ENCODE results near the gene ACYP2.
"Not testable (repeated sequence)": the region's sequence is repeated elsewhere in the genome, so short reads cannot be mapped to it uniquely, and the experiment has no call there.

ACYP2 gene

DNA sequence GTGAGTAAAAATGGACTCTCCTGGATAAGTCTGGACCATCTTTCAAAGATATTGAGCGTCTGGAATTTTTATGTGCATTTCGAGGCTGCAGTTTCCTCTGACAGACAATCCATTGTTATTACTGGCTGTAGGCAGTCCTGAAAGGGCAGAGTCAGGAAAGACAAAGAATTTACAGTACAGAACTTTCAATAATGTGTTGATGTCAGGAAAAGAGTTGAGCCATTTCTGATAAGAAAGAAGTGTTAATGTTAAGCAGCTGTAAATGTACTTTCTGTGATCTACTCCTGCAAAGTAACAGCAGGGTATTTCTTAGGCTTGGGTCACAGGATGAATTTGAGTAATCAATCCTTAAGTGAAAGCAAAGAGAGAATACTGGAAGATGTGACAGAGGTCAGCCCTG, 110.8 kb downstream of the ACYP2 start:
- no peak for DNase-seq (ENCODE audit: low spot score)

DNA sequence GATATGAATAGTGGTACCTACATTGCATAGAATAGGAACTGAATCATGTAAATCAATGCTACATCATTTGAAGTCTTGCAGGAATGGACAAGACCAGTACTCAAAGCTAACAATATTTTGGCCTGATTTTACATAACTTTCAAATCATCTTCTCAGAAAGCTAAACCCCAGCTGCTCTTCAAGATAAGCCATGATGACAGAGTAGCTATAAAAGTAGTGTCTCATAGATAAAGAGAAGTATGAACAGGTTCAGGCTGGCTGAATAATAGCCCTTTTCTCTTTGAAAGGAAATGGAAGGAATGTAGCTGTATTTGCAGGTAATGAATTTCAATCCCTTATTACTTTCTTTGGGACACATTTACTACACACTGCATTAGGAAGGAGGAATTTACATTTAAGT, 112.4 kb downstream of the ACYP2 start:
- no peak for DNase-seq (ENCODE audit: low spot score)

DNA sequence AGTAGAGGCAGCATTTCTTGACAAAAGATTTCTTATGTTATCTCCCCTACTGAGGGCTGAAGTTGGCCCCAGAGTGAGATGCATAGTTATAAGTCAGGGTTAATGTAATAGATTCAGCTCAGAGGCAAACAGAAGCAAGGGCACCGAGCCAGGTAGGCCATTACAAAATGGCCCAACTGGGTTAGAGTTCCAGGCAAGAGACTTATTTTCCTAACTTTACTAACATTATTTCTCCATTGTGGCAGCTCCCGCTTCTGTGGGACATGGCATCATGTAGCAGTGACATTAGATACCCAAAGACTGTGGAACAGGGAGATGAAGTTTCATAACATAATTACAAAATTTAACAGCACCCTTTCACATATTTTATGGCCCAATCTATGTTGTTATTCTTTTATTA, 113.5 kb downstream of the ACYP2 start:
- no peak for DNase-seq (ENCODE audit: low spot score)

DNA sequence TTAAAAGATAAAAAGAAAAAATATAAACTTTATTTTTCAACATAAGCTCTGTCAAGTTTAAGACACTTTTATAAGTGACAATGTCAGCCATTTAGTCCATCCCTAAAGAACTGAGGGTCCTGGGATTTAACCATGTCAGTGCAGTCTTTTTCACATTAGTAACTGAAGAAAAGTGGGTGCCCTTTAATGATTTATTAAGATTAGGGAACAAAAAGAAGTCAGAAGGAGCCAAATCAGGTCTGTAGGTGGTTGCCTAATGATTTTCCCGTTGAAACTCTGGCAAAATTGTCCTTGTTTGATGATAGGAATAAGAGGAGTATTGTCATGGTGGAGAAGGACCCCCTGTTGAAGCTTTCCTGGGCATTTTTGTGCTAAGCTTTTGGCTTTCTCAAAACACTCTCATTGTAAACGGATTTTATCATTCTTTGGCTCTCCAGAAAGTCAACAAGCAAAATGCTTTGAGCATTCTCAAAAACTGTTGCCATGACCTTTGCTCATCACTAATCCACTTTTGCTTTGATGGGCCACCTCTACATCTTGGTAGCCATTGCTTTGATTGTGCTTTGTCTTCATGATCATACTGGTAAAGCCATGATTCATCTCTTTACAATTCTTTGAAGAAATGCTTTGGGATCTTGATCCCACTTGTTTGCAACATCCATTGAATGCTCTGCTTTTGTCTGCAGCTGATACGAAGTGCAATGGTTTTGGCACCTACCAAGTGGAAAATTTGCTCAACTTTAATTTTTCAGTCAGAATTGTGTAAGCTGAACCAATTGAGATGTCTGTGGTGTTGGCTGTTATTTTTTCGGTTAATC, 118.6 kb downstream of the ACYP2 start:
- DNase-seq (ENCODE audit: low spot score): no peak

DNA sequence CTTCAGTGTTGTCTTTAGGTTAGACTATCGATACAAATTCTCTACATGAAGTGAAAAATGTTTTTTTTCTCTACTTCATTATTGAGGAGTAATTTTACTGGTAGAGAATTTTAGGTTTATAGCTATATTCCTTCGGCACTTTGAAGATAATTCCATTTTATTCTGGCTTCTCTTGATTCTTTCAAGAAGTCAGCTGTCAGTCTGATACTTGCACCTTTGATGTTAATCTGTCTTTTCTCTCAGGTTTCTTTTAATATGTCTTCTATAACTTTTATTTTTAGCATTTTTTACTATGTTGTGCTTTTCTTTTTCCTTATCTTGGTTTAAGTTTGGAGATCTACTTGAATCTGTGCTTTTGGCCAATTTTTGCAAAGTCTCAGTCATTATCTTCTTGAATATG, 122.0 kb downstream of the ACYP2 start:
- no peak for DNase-seq (ENCODE audit: low spot score)

DNA sequence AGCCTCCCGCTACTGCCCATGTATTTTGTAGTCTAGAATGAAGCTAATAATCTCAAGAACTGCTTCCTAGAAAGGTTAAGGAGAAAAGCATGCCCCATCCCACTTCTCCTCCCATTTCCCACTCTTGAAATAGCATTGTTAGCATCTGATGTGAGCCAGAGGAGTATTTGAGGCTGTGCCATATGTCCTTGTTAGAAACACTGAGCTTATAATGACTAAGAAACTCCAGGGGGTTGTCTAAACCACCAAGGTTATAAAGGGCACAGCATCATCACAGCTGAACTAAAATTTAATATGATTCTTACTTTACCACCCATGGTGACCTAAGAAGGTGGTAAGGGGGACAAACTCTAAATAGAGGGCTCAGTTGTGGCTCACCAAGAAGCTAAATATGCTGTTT, 124.0 kb downstream of the ACYP2 start:
- DNase-seq (ENCODE audit: low spot score): no peak

DNA sequence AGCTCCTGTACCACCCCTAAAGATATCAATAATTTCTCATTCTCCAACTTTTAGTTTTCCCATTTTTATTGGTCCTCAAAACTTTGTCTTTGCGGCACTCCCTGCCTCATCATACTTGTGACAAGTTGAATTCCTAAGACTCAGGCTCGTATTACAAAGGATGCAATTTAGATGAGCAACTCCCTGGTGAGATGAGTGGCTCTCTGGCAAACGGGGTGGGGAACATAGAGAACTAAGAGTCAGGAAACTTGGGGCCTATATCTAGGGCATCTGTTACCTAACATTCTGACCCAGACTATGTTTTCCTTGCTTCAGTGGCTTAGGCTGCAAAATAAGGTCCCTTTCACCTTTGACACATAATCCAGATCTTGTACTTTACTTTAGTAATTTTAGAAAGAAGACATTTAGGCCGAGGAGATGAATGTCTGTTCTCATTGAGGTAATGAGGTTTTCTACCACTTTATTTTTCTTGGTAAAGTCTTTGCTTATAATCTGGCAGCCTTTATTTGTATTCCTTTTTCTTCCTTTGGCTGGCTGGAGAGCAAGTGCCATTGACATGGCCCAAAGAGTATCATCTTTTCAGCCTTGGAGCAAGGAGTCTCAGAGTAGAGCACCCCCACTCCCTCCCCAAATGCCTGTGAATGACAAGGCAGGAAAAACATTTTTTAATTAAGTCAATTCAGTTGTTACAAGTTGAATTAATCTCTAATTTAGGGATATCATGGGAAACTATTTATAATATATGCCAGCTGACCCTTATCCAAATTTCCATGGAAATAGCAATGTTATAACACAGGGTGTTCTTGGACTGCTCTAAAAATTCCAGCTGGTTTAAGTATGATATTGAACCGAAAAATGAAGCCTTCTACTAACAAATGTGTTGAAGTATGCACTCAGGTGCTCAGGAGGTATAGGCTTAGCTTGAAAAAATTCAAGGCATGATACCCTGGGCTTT, 125.4 kb downstream of the ACYP2 start:
- no peak for DNase-seq (ENCODE audit: low spot score)

DNA sequence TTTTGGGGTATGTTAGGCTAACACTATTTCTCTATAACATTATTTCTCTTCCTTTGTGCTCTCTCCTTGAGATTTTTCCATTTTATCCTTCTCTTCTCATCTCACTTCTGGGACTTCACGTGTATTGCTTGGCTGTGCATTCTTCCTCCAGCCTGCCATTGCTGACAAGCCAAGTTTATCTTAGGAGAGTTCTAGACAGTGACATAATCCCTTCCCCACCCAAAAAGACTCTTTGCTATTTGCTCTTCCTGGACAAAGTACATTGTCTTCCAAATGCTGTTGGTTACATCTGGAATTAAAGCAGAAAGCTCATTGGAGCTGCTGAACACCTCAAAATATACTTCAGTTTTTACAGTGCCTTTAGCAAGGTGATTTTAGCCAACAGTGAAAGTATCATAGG, 131.7 kb downstream of the ACYP2 start:
- DNase-seq (ENCODE audit: low spot score): no peak

DNA sequence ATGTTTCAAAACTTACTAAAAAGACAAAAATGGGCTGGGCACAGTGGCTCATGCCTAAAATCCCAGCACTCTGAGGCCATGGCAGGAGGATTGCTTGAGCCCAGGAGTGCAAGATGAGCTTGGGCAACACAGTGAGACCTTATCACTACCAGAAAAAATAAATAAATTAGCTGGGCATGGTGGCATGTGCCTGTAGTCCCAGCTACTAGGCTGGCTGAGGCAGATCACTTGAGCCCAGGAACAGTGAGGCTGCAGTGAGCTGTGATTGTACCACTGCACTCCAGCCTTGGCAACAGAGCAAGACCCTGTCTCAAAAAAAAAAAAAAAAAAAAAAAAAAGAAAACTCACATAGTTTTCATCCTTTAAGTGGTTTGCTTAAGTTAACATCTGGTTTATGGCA, 134.2 kb downstream of the ACYP2 start:
- no peak for DNase-seq (ENCODE audit: low spot score)

DNA sequence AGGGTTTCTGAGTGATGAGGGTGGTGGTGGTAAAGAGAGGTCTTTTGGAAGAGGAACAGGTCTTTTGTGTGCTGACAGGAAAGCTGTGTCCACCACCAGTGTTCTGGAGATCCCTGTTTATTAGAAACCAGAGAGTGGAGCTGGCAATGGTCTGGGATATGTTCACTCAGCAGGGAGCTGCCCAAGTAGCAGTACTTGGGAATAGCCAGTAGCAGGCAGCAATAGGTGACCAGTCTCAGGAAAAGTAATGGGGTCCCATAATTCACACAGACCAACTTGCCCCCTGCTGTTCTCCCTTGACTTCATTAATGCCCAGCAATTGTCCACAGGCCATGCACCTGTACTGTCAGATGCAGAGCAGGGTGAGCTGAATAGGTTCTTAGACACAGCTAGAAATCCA, 138.8 kb downstream of the ACYP2 start:
- no peak for DNase-seq (ENCODE audit: low spot score)

DNA sequence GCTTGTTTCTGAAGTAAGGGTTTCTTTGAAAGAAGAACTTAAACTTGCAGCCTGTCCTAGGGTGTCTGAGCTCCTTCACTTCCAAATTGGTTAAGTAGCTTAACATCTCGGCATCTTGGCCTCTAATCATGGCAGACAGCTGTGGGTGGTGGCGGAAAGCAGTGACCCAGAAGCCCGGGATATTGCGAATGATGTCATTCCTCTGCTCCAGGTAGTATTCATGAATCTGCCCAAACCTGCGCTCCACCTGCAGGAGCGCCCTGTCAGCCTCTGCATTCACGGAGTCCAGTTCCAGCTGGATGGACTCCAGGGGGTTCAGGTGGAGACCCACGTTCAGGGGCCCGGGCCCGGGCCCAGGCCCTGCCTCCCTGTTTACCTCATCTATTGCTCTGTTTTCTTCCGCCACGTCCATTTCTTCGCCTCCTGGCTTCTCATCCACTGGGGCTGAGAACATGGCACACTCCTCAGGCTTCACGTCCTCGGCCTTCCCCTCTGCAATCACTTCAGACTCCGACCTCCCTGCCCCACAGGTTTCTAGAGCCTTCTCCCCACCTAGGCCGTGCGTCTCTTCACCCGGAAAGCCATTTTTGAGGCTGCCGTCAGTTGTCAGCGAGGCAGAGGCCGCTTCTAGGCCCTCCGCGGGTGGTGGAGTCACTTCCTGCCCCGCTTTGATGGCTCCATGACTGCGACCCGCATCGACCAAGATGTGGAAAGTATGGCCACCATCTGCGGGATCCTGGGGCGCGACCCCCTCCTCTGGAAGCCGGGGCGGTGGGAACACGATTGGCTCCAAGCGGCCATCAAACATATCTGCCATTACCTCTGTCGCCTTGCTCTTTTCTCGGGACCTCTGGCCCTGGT, 140.0 kb downstream of the ACYP2 start:
- DNase-seq (ENCODE audit: low spot score): no peak

DNA sequence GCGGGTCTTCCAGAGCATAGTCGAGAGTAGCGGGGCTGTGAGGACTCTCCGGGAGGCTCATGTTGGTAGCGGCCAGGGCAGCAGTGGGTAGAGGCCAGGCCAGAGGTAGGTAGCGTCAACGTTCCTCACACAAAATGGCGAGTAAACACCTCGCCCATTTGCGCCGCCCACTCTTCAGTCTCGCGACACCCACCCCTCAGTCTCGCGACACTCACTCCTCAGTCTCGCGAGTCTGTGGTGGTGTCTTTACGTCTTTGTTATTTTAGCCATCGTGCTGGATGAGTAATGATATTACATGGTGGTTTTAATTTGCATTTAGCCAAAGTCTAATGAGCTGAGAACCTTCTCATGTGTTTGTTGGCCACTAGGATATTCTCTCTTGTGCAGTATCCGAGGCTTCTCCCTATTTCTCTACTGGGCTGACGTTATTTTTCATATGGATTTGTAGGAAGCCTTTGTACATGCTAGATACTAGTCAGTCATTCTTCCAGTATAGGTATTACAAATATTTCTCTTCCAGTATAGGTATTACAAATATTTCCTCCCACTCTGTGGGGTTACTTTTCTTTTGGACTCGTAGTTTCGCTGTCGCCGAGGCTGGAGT, 140.8 kb downstream of the ACYP2 start, which contains the start of gene TSPYL6:
Gene TSPYL6, minus strand, starts transcription at position 139 of the 604 bp plus-strand sequence. Its CDS starts 78 bp downstream, at position 61.
- DNase-seq (ENCODE audit: low spot score): no peak

DNA sequence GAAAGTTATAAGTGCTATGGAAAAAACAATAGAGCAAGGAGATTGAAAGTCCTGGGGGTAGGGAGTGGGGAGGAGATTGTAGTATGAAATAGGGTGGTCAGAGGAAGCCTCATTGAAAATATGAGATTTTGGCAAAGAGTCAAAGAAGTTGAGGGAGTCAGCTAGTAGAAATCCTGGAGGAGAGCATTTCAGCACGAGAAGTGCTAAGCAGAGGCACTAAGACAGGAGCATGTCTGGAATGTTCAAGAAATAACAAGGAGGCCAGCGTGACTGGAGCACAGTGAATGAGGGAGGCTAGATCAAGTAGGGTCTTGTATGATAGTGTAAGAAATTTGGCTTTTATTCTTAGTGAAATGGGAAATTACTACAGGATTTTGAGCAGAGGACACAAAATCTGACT, 142.8 kb downstream of the ACYP2 start:
- DNase-seq (ENCODE audit: low spot score): no peak

DNA sequence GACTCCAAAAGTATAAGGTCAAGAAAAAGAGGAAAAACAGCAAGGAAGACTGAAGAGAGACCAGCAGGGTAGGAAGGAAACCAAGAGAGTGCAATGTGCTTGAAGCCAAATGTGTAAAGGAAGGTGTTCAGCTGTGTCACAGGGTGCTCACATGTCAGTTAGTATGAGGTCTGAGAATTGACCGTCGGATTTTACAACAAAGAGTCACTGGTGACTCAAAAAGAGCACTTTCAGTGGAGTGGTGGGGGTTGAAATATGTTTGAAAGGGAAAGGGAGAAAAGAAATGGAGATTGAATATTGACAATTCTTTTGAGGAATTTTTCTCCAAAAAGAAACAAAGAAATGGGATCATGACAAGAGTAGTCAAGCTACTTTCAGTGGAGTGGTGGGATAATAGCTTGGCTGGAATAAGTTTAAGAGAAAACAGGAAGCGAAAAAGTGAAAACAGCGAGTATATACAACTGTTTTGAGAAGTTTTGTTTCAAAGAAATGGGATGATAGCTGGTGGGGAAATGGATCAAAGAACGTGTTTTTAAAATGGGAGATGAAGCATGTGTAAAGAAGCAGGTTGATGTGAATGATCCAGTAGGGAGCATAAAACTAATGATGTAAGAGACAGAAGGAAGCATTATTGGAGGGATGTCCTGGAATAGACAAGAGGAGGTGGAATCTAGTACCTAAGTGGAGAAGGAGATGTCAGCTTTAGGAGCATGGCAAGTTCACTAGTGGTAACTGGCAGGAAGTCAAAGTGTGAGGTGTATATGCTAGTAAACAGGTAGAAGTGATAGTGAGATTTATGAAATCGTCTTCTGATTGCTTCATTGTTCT, 144.2 kb downstream of the ACYP2 start:
- DNase-seq (ENCODE audit: low spot score): no peak

DNA sequence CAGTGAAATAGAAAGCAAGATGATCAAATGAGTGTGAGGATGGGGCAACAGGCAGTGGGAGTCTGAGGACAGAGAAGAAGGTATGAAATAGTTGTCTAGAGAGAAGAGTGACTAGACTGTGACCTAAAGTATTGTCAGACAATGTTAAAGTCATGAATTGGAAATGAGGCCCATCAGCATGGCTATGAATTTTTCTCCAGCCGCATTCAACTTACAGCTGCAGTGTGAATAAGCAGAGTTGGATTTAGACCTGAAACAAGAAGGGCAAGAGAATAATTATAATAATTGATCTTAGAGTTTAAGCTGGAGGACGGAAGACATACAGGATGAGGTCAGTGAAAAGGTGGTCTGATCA, 144.8 kb downstream of the ACYP2 start:
- no peak for DNase-seq (ENCODE audit: low spot score)

DNA sequence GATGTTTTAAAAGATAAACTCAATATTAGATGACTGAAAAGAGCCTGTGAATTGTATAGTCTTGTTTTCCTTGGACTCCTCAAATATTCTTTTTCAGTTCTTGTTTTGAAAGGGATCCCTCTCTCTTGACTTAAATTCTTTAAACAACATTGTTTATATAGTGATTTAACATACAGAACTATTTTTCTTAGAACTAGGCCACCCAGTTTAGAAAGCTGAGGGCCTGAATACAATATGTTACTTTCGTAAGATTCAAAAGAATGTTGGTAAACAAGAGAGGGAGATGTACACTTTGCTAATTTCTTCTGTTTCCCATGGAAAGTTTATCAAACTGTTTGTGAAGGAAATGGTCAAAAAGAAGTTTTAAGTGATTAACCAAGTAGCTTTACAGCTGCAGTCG, 146.1 kb downstream of the ACYP2 start:
- DNase-seq (ENCODE audit: low spot score): no peak

DNA sequence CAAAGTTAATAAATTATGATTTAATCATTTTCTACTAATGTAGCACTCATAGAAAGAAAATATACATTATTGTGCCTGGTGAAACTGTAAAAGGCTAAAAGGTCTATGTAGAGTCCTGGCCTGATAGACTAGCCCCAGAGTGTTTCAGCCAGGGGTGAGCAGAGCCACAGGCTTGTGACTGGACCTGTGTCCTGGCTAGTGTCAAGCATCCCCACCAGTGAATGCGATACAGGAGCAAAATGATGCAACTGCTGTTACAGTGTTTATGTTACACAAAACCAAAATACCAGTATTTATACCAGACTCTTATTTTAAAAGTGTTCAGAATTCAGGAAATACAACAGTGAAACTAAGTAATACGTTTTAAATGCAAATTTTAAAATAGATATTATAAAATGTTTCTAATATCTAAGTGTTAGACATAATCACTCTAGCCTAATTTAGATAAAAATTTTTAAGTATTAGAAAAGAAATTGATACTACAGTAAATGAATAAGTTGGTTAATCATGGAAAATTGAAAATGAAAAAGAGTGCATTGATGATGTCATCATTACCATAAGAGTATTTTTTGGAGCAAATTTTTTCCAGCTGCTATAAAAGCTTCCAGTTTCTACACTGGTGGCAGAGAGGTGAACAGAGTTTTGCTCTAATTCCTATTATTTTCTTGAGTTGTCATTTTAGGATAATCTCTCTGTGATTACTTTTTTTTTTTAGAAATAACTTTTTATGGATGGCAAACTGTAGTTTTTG, 146.8 kb downstream of the ACYP2 start:
- no peak for DNase-seq (ENCODE audit: low spot score)

DNA sequence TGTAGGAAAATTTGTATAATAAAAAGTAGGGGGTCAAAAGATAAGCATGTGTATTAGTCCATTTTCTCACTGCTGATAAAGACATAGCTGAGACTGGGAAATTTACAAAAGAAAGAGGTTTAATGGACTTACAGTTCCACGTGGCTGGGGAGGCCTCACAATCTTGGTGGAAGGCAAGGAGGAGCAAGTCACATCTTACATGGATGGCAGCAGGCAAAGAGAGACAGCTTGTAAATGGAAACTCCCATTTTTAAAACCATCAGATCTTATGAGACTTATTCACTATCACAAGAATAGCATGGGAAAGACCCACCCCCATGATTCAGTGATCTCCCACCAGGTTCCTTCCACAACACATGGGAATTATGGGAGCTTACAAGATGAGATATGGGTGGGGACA, 149.7 kb downstream of the ACYP2 start:
- DNase-seq (ENCODE audit: low spot score): not testable (repeated sequence)

DNA sequence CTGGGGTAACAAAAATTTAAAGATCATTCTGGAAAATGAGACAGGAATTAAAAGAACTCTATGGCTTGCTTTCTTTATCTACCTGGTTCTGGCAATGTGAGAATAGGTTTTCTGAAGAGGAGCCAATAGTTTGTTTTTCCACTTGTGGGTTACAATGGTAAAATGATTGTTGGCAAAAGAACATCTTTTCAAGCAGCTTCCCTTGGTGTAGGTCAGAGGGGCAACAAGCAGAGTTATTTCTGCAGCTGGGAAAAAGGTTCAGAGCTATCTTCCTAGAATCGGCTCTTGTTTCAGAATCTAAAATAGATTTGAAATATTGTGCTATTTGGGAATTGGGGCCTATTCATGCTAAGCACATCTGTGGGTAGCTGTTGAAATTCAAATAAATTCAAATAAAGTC, 152.2 kb downstream of the ACYP2 start:
- no peak for DNase-seq (ENCODE audit: low spot score)

DNA sequence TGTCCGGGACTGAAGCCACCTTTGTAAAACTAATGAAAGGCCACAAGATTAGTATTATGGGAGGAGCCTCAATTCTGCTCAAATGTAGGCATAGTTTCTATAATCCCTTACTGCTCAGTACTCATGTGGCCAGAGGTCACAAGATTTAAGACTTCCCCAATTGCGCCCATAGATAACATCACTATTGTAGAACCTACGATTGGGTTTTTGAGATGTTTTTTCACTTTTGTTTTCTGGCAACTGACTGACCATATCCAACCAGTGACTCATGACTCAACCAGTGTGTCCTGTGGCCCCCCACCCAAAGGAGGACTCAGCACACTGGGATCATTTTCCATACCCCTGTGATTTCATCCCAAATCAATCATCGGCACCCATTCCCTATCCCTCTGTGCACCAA, 155.8 kb downstream of the ACYP2 start:
- no peak for DNase-seq (ENCODE audit: low spot score)
